SK-N-MC (cell line): ENCODE measurements around the gene THAP11.

Experiments used
- DNase-seq: peaks from one replicate; pipeline ENCODE4 v3.0.0-alpha.2; 2011; ENCODE audit warnings: low read depth, low spot score
- H3K27ac ChIP-seq: fragments of 200-600 bp; sonication (generic); 2 replicates; pipeline ENCODE4 v1.5.1; 2016; ENCODE audit warnings: mixed run types
- H3K36me3 ChIP-seq: fragments of 200-600 bp; sonication (generic); 2 replicates; pipeline ENCODE4 v1.6.1; 2017; ENCODE audit warnings: antibody characterized with exemption, low read length, mixed read lengths; ENCODE audit not compliant: insufficient read depth
- H3K4me3 ChIP-seq: fragments of 200-600 bp; sonication (generic); 2 replicates; pipeline ENCODE4 v1.5.1; 2016
- H3K9ac ChIP-seq: fragments of 200-600 bp; sonication (generic); 2 replicates; pipeline ENCODE4 v1.8.0; 2017; ENCODE audit warnings: mixed run types, mixed read lengths; ENCODE audit not compliant: insufficient read length
- H3K9me3 ChIP-seq: fragments of 200-600 bp; sonication (generic); 2 replicates; pipeline ENCODE4 v1.6.1; 2017; ENCODE audit warnings: low read depth, mild to moderate bottlenecking, antibody characterized with exemption, low read length, moderate library complexity, mixed read lengths
- EZH2 ChIP-seq: fragments of 200-600 bp; sonication (generic); IDR thresholded peaks from one replicate; pipeline ENCODE4 v1.6.1; 2017; ENCODE audit warnings: antibody characterized with exemption
- FOXP2 ChIP-seq: optimal IDR thresholded peaks from 2 replicates; pipeline ENCODE3; 2011; ENCODE audit warnings: mild to moderate bottlenecking, moderate library complexity; ENCODE audit not compliant: insufficient read depth; ENCODE audit errors: extremely low read length, control extremely low read depth
- POLR2AphosphoS5 ChIP-seq: IDR thresholded peaks from 2 replicates; pipeline ENCODE4 v1.6.1; 2012; ENCODE audit warnings: mild to moderate bottlenecking, low read depth, low read length, borderline replicate concordance

THAP11 gene

DNA sequence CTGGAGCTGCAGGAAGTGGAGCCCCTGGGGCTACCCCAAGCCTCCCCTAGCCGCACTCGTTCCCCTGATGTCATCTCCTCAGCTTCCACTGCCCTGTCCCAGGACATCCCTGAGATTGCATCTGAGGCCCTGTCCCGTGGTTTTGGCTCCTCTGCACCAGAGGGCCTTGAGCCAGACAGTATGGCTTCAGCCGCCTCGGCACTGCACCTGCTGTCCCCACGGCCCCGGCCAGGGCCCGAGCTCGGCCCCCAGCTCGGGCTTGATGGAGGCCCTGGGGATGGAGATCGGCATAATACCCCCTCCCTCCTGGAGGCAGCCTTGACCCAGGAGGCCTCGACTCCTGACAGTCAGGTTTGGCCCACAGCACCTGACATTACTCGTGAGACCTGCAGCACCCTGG, 38.5 kb downstream of the THAP11 start:
- H3K27ac ChIP-seq = no peak overlapping the region
- H3K9ac ChIP-seq = no peak overlapping the region
- H3K9me3 ChIP-seq = no peaks in the 10 kb centered on the region
- no peak for TF ChIP-seq POLR2AphosphoS5
- peaks cover 11% of the 10 kb centered on the region; the same call in 1 of the 2 replicates for H3K36me3 ChIP-seq
- DNase-seq = no peak
- H3K4me3 ChIP-seq = no peak overlapping the region

DNA sequence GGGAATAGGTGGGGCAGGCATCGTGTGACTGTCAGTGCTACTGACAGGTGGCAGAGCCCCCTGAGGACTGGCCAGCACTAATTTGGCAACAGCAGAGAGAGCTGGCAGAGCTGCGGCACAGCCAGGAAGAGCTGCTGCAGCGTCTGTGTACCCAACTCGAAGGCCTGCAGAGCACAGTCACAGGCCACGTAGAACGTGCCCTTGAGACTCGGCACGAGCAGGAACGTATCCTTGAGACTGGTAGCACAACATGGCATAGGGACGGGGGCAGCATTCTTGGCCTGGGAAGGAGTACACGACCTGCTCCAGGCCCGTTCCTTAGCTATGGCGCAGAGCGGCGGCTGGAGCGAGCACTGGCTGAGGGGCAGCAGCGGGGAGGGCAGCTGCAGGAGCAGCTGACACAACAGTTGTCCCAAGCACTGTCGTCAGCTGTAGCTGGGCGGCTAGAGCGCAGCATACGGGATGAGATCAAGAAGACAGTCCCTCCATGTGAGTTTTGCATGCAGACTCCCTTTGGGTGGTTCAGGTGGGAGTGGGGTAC, 39.6 kb downstream of the THAP11 start:
- Histone ChIP-seq H3K27ac (no peak overlapping the region), H3K9ac (no peak overlapping the region), H3K36me3 (peaks cover 11% of the 10 kb centered on the region; the same call in 1 of the 2 replicates), H3K9me3 (no peaks in the 10 kb centered on the region), H3K4me3 (no peak overlapping the region)
- DNase-seq = no peak
- TF ChIP-seq FOXP2 (no peak), EZH2 (no peak), POLR2AphosphoS5 (no peak)

GRCh38 chr16:67882374-67883145, 40.4 kb downstream of the THAP11 start:
- no peaks in the 10 kb centered on the region for H3K9me3 ChIP-seq
- H3K9ac ChIP-seq = no peak overlapping the region
- TF ChIP-seq EZH2 (no peak), FOXP2 (no peak), POLR2AphosphoS5 (no peak)
- H3K36me3 ChIP-seq = peaks cover 11% of the 10 kb centered on the region; the same call in 1 of the 2 replicates
- H3K4me3 ChIP-seq = no peak overlapping the region
- no peak for DNase-seq
- H3K27ac ChIP-seq = no peak overlapping the region

DNA sequence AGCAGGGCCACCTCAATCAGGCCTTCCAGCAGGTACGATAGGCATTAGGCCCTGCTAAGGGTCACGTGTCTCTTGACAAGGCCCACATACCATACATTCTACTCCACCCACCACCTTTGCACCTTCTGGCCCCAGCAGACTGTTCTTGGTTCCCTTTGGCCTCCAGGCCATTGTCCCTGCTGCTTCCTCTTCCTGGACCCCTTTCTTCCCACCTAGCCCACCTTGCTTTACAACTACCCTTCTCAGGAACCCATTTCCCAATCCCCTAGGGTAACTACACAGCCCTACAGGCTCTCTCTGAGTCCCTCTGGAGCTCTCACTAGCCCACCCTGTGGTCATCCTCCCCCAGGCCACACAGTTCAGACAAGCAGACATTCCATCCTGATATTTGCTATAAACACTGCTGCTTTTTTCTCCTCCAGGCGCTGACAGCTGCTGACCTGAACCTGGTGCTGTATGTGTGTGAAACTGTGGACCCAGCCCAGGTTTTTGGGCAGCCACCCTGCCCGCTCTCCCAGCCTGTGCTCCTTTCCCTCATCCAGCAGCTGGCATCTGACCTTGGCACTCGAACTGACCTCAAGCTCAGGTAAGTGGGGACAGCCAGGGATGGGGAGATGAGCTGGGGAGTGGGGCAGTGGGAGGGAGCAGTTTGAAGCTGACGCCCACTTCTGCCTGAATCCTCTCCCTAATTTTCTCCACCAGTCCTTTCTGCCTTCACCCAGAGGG, 41.2 kb downstream of the THAP11 start:
- no peak for DNase-seq
- no peak overlapping the region for H3K4me3 ChIP-seq
- H3K9ac ChIP-seq = no peak overlapping the region
- TF ChIP-seq POLR2AphosphoS5 (no peak), FOXP2 (no peak)
- no peak overlapping the region for H3K27ac ChIP-seq
- H3K9me3 ChIP-seq = no peaks in the 10 kb centered on the region
- H3K36me3 ChIP-seq = peaks cover 11% of the 10 kb centered on the region; the same call in 1 of the 2 replicates

GRCh38 chr16:67883872-67884261, 41.7 kb downstream of the THAP11 start:
- no peak overlapping the region for H3K27ac ChIP-seq
- H3K9ac ChIP-seq = no peak overlapping the region
- no peak overlapping the region for H3K4me3 ChIP-seq
- TF ChIP-seq POLR2AphosphoS5 (no peak), EZH2 (no peak), FOXP2 (no peak)
- no peaks in the 10 kb centered on the region for H3K9me3 ChIP-seq
- peaks cover 11% of the 10 kb centered on the region; the same call in 1 of the 2 replicates for H3K36me3 ChIP-seq
- DNase-seq = no peak

DNA sequence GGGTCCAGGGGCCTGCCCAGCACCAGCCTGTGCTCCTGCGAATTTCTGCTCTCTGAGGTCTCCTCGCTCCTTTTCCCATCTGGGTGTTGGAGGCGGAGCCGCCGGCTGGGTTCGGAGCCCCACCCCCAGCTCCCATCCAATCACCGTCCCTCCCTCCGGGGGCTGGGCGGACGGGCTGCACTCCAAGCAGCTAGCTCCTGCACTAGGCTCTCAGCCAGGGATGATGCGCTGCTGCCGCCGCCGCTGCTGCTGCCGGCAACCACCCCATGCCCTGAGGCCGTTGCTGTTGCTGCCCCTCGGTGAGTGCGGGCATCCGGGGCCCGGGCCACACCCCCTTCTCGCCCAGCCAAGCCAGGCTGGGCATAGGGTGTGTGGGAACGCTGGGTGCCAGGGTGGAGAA, 42.6 kb downstream of the THAP11 start, which contains the start of gene NRN1L:
Gene NRN1L (plus strand): TSS at position 202 of the 400 bp plus-strand sequence. CDS start 19 bp downstream, at position 221.
- H3K9me3 ChIP-seq = no peaks in the 10 kb centered on the region
- peaks cover 7% of the 10 kb centered on the region; the same call in 1 of the 2 replicates for H3K36me3 ChIP-seq
- no peak for TF ChIP-seq POLR2AphosphoS5
- no peak for TF ChIP-seq EZH2
- TF ChIP-seq FOXP2 = no peak
- no peak within 1 kb of the TSS for H3K27ac ChIP-seq
- no peak within 1 kb of the TSS for H3K9ac ChIP-seq
- H3K4me3 ChIP-seq = no peak within 1 kb of the TSS
- DNase-seq = no peak

- TF ChIP-seq FOXP2 = no peak
- no peak for TF ChIP-seq POLR2AphosphoS5
- no peak for TF ChIP-seq EZH2
- Histone ChIP-seq H3K27ac (no peak overlapping the region), H3K4me3 (no peak overlapping the region), H3K9ac (no peak overlapping the region), H3K9me3 (no peaks in the 10 kb centered on the region), H3K36me3 (peaks cover 7% of the 10 kb centered on the region; the same call in 1 of the 2 replicates)
- no peak for DNase-seq
Observed at GRCh38 chr16:67885545-67885944, 43.4 kb downstream of the THAP11 start.

DNA sequence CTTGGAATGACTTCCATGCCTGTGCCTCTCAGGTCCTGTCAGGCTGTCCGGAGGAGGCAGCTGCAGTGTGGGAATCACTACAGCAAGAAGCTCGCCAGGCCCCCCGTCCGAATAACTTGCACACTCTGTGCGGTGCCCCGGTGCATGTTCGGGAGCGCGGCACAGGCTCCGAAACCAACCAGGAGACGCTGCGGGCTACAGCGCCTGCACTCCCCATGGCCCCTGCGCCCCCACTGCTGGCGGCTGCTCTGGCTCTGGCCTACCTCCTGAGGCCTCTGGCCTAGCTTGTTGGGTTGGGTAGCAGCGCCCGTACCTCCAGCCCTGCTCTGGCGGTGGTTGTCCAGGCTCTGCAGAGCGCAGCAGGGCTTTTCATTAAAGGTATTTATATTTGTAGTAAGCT, 43.9 kb downstream of the THAP11 start:
- Histone ChIP-seq H3K9me3 (no peaks in the 10 kb centered on the region), H3K4me3 (no peak overlapping the region), H3K9ac (no peak overlapping the region), H3K27ac (no peak overlapping the region), H3K36me3 (peaks cover 7% of the 10 kb centered on the region; the same call in 1 of the 2 replicates)
- DNase-seq = no peak
- TF ChIP-seq FOXP2 (no peak), POLR2AphosphoS5 (no peak), EZH2 (no peak)

DNA sequence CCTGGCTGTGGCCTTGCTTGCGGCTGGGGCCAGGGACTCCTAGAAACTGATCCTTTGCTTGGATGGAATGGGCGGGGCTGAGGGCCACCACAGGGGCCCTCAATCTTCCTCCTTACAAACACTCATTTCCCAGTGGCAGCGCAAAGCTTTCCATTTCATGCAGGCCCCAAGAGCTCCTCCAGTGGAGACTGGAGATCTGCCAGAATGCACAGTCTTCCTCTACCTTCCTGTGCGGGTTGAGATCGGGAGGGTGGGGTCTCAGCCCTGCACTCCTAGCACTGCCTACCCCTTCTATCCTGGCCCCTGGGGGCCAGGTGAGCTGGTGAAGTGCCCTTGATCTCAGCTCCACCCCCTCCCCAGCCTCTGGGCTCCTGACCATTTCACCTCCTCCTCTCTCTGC, 44.3 kb downstream of the THAP11 start:
- no peak overlapping the region for H3K4me3 ChIP-seq
- DNase-seq = no peak
- no peak for TF ChIP-seq POLR2AphosphoS5
- TF ChIP-seq EZH2 = no peak
- TF ChIP-seq FOXP2 = no peak
- peaks cover 7% of the 10 kb centered on the region; the same call in 1 of the 2 replicates for H3K36me3 ChIP-seq
- H3K9ac ChIP-seq = no peak overlapping the region
- no peaks in the 10 kb centered on the region for H3K9me3 ChIP-seq
- H3K27ac ChIP-seq = no peak overlapping the region
